Gastrocnemius medialis (tissue), 4 donors: Measurements from ENCODE around the gene SCUBE1.

Experiments used
- POLR2A ChIP-seq, 2 donors: fragments of 450-650 bp; IDR thresholded peaks; one replicate each; pipeline ENCODE4 v1.6.1; 2017; ENCODE audit warnings: antibody characterized with exemption in 2 of 2, mild to moderate bottlenecking in 2 of 2, moderate library complexity in 2 of 2
- TF ChIP-seq, protein P1 (sequence below), 5 experiments: fragments of 450-650 bp in 3 of 5; fragments of 200-600 bp in 2 of 5; sonication (generic) in 2 of 5; IDR thresholded peaks in 4 of 5; conservative IDR thresholded peaks in 1 of 5; 1 replicate in 4 of 5; 2 replicates in 1 of 5; pipeline ENCODE4 v1.5.1; 2016 to 2019; ENCODE audit warnings: antibody characterized with exemption in 5 of 5, mild to moderate bottlenecking in 3 of 5, moderate library complexity in 3 of 5

DNA sequence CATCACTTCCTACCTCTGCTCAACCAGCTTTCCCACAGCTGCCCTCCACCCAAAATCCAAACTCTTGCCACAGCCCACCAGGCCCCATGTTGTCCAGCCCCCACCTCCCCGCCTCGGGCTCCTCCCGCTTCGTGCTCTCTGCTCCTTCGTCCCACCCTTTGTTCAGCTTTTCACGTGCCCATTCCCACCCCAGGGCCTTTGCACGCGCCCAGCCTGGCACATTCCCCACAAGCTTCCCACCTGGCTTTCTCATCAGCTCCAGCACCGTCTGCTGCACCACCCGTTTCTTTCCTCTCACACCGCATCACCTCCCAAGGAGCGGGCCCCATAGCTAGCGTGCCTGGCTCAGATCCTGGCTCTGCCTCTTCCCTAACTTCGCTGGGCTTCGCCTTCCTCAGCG lies 54.8 kb downstream of the SCUBE1 start:
- TF ChIP-seq, protein P1, sequence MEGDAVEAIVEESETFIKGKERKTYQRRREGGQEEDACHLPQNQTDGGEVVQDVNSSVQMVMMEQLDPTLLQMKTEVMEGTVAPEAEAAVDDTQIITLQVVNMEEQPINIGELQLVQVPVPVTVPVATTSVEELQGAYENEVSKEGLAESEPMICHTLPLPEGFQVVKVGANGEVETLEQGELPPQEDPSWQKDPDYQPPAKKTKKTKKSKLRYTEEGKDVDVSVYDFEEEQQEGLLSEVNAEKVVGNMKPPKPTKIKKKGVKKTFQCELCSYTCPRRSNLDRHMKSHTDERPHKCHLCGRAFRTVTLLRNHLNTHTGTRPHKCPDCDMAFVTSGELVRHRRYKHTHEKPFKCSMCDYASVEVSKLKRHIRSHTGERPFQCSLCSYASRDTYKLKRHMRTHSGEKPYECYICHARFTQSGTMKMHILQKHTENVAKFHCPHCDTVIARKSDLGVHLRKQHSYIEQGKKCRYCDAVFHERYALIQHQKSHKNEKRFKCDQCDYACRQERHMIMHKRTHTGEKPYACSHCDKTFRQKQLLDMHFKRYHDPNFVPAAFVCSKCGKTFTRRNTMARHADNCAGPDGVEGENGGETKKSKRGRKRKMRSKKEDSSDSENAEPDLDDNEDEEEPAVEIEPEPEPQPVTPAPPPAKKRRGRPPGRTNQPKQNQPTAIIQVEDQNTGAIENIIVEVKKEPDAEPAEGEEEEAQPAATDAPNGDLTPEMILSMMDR (IDR thresholded peaks at IDR 0.05 in 4 of 5, conservative IDR thresholded peaks at IDR 0.05 in 1 of 5) = no peak
- TF ChIP-seq POLR2A (IDR thresholded peaks at IDR 0.05) = no peak
